SK-N-SH treated with all-trans-retinoic acid at 6 μM for 48 hours (cell line): ENCODE data around the gene DYSF.

Experiments
- CSRNP3 ChIP-seq: fragments of 250-450 bp; sonication (Bioruptor Pico); IDR thresholded peaks from 2 replicates; pipeline ENCODE4 v1.5.1; 2021; ENCODE audit warnings: mild to moderate bottlenecking, moderate library complexity
- ZFP3 ChIP-seq: fragments of 250-450 bp; sonication (Bioruptor Pico); IDR thresholded peaks from 2 replicates; pipeline ENCODE4 v1.5.0; 2020; ENCODE audit warnings: mild to moderate bottlenecking, moderate library complexity
- ZNF8 ChIP-seq: fragments of 450-650 bp; formaldehyde crosslinking; IDR thresholded peaks from 2 replicates; pipeline ENCODE4 v1.5.0; 2020; ENCODE audit warnings: mild to moderate bottlenecking, moderate library complexity

- TF ChIP-seq ZNF8 (CRISPR knock-in tag) (no peak), ZFP3 (no peak), CSRNP3 (CRISPR knock-in tag) (no peak)
Measured at GRCh38 chr2:71516253-71516888, 63.0 kb downstream of the DYSF start.
